T-helper 17 cell (primary cell): ENCODE data around the gene NVL. TPM values are rescaled to one million over a fixed set of nuclear protein-coding genes. Genes with fewer than 3 reads are reported as not detected.
"Not testable (repeated sequence)": the region's sequence is repeated elsewhere in the genome, so short reads cannot be mapped to it uniquely, and the experiment has no call there.

ENCODE experiments used
- ATAC-seq: fragments of 150-1000 bp; cut with Tn5 transposase; 2 replicates; pipeline ENCODE4 v1.10.0; 2021; ENCODE audit warnings: mild to moderate bottlenecking, moderate library complexity
- DNase-seq, 3 donors: peaks; one replicate each; pipeline versions ENCODE4 v3.0.0 to v3.0.0-alpha.2; 2020 to 2021
- H3K9me3 ChIP-seq: one replicate; pipeline ENCODE4 v1.7.0; 2013; ENCODE audit warnings: low read length, mild to moderate bottlenecking; ENCODE audit not compliant: control insufficient read depth, poor library complexity, severe bottlenecking
- H3K27ac Mint-ChIP-seq: one replicate; pipeline ENCODE4 v1.8.0; 2022; ENCODE audit warnings: mild to moderate bottlenecking, moderate library complexity, mixed read lengths
- H3K27me3 Mint-ChIP-seq: one replicate; pipeline ENCODE4 v1.8.0; 2022; ENCODE audit warnings: mixed read lengths
- H3K36me3 Mint-ChIP-seq: one replicate; pipeline ENCODE4 v1.8.0; 2022; ENCODE audit warnings: low read depth, mixed read lengths
- H3K4me1 Mint-ChIP-seq: one replicate; pipeline ENCODE4 v1.8.0; 2022; ENCODE audit warnings: mild to moderate bottlenecking, mixed read lengths
- H3K4me3 Mint-ChIP-seq: one replicate; pipeline ENCODE4 v1.8.0; 2022; ENCODE audit warnings: mild to moderate bottlenecking, moderate library complexity, mixed read lengths
- total RNA-seq, 4 donors: library from RNA in 2 of 4; stranded (reverse) in 2 of 4; gene quantifications; one replicate each; pipeline ENCODE4 v1.2.3 and lab custom pipeline; 2022 to 2026

The NVL gene
- total RNA-seq, 2 donors from 2014 or later = 24.8 to 28.3 TPM

GRCh38 chr1:224352436-224353085 is 22.6 kb upstream of the NVL start:
- H3K4me1 Mint-ChIP-seq = peaks cover 21% of the 10 kb centered on the region
- not testable (repeated sequence) for H3K9me3 ChIP-seq, ATAC-seq, H3K36me3 Mint-ChIP-seq, H3K4me3 Mint-ChIP-seq, DNase-seq, H3K27ac Mint-ChIP-seq, H3K27me3 Mint-ChIP-seq

- not testable (repeated sequence) for H3K36me3 Mint-ChIP-seq, H3K9me3 ChIP-seq, H3K4me3 Mint-ChIP-seq, ATAC-seq, DNase-seq, H3K27me3 Mint-ChIP-seq
- H3K27ac Mint-ChIP-seq = peak overlapping the region; percentile 19
- H3K4me1 Mint-ChIP-seq = peaks cover 14% of the 10 kb centered on the region
These were observed 19.7 kb upstream of the NVL start for GRCh38 chr1:224349716-224350115.

- peaks cover 3% of the 10 kb centered on the region for H3K9me3 ChIP-seq
- Mint-ChIP-seq H3K36me3 (peaks cover 4% of the 10 kb centered on the region), H3K4me1 (peaks cover 11% of the 10 kb centered on the region), H3K27ac (peak overlapping the region; percentile 82), H3K27me3 (no peaks in the 10 kb centered on the region), H3K4me3 (peak overlapping the region; percentile 19)
- peak; percentile 62 for ATAC-seq
- DNase-seq = no peak
These were observed 18.2 kb upstream of the NVL start for GRCh38 chr1:224348137-224348536.

- no peak for DNase-seq
- no peak for ATAC-seq
- peaks cover 10% of the 10 kb centered on the region for H3K4me1 Mint-ChIP-seq
- H3K36me3 Mint-ChIP-seq = peaks cover 8% of the 10 kb centered on the region
- no peak overlapping the region for H3K27ac Mint-ChIP-seq
- no peaks in the 10 kb centered on the region for H3K27me3 Mint-ChIP-seq
- H3K4me3 Mint-ChIP-seq = peak overlapping the region; percentile 43
- H3K9me3 ChIP-seq = peaks cover 3% of the 10 kb centered on the region
These were observed 13.7 kb upstream of the NVL start for GRCh38 chr1:224343679-224344078.

GRCh38 chr1:224340453-224341384 is 10.7 kb upstream of the NVL start:
- H3K9me3 ChIP-seq, H3K27ac Mint-ChIP-seq, H3K36me3 Mint-ChIP-seq, H3K4me1 Mint-ChIP-seq, H3K27me3 Mint-ChIP-seq: not testable (repeated sequence)
- DNase-seq (peak in 1 of 3 donors; percentile 15), ATAC-seq (peak; percentile 87)
- H3K4me3 Mint-ChIP-seq = peak overlapping the region; percentile 84

- Mint-ChIP-seq H3K4me1 (peaks cover 4% of the 10 kb centered on the region), H3K36me3 (peaks cover 8% of the 10 kb centered on the region), H3K27me3 (no peaks in the 10 kb centered on the region), H3K4me3 (no peak overlapping the region), H3K27ac (no peak overlapping the region)
- no peak for DNase-seq
- H3K9me3 ChIP-seq = peaks cover 3% of the 10 kb centered on the region
- no peak for ATAC-seq
These were observed 9.6 kb upstream of the NVL start for GRCh38 chr1:224339442-224340033.

- Mint-ChIP-seq H3K36me3 (peaks cover 6% of the 10 kb centered on the region), H3K4me1 (peaks cover 11% of the 10 kb centered on the region), H3K27ac (no peak overlapping the region), H3K4me3 (no peak overlapping the region), H3K27me3 (no peaks in the 10 kb centered on the region)
- ATAC-seq (no peak), DNase-seq (no peak)
- H3K9me3 ChIP-seq = no peaks in the 10 kb centered on the region
These were observed 8.3 kb upstream of the NVL start for GRCh38 chr1:224338150-224338838.

- no peak for DNase-seq
- Mint-ChIP-seq H3K36me3 (no peaks in the 10 kb centered on the region), H3K27me3 (no peaks in the 10 kb centered on the region), H3K27ac (peak overlapping the region; percentile 85), H3K4me1 (peaks cover 20% of the 10 kb centered on the region), H3K4me3 (no peak overlapping the region)
- no peaks in the 10 kb centered on the region for H3K9me3 ChIP-seq
- ATAC-seq = no peak
These were observed 4.2 kb upstream of the NVL start for GRCh38 chr1:224333939-224334786.

GRCh38 chr1:224333309-224333926 is 3.4 kb upstream of the NVL start:
- H3K27ac Mint-ChIP-seq = peak overlapping the region; percentile 85
- DNase-seq = no peak

GRCh38 chr1:224331824-224332223 is 1.9 kb upstream of the NVL start:
- Mint-ChIP-seq H3K27ac (peak overlapping the region; percentile 99), H3K4me1 (peaks cover 33% of the 10 kb centered on the region), H3K4me3 (no peak overlapping the region), H3K27me3 (no peaks in the 10 kb centered on the region), H3K36me3 (no peaks in the 10 kb centered on the region)
- DNase-seq (no peak), ATAC-seq (no peak)
- no peaks in the 10 kb centered on the region for H3K9me3 ChIP-seq

More at GRCh38 chr1:224333309-224333926, 3.4 kb upstream of the NVL start:
- H3K4me1 Mint-ChIP-seq = peaks cover 26% of the 10 kb centered on the region
- no peaks in the 10 kb centered on the region for H3K36me3 Mint-ChIP-seq
- ATAC-seq = peak; percentile 50
- no peak overlapping the region for H3K4me3 Mint-ChIP-seq
- no peaks in the 10 kb centered on the region for H3K9me3 ChIP-seq
- no peaks in the 10 kb centered on the region for H3K27me3 Mint-ChIP-seq

GRCh38 chr1:224331326-224331725 is 1.4 kb upstream of the NVL start:
- Mint-ChIP-seq H3K27ac (peak overlapping the region; percentile 99), H3K27me3 (no peaks in the 10 kb centered on the region), H3K4me1 (peaks cover 33% of the 10 kb centered on the region), H3K36me3 (no peaks in the 10 kb centered on the region), H3K4me3 (no peak overlapping the region)
- DNase-seq (no peak), ATAC-seq (no peak)
- no peaks in the 10 kb centered on the region for H3K9me3 ChIP-seq

GRCh38 chr1:224329484-224329841 is 509 bp downstream of the NVL start:
- DNase-seq (no peak), ATAC-seq (no peak)
- peaks cover 33% of the 10 kb centered on the region for H3K4me1 Mint-ChIP-seq
- no peaks in the 10 kb centered on the region for H3K9me3 ChIP-seq
- H3K4me3 Mint-ChIP-seq = peak overlapping the region; percentile 96
- H3K27me3 Mint-ChIP-seq = no peaks in the 10 kb centered on the region
- no peaks in the 10 kb centered on the region for H3K36me3 Mint-ChIP-seq
- H3K27ac Mint-ChIP-seq = peak overlapping the region; percentile 99
